Measurements from ENCODE around the gene IRF1. TPM values are rescaled to one million over a fixed set of nuclear protein-coding genes. Genes with fewer than 3 reads are reported as not detected.

IRF1 gene
- total RNA-seq, 2 experiments from 2014 or later, result 205 to 223 TPM

DNA sequence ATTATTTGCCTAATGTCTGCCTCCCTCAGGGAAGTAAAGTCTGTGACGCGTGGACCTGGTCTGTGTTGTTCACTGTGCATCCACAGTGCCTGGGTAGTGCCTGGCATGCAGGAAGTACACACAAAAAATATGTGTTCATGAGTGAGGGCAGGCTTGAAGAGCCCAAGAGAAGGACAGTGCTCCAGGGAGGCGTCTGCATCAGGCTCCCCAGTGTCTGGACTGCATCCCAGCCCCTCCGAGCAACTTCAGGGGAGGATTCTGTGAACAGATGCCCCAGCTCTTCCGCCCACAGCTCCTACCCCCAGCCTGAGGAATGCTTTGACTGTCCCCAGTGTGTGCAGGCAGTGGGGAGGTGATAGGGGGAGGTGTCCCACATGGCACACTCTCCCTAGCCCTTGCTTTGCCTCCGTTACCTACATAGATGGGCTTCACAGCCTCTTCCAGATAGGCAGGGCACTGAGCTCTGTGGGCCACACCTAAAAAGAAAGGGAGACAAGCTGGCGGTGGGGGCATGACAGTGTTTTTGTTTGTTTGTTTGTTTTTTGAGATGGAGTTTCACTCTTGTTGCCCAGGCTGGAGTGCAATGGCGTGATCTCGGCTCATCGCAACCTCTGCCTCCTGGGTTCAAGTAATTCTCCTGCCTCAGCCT is 25.4 kb downstream of the IRF1 start:
- Mint-ChIP-seq H3K9me3 (ENCODE audit: low read depth) (no peaks in the 10 kb centered on the region), H3K27ac (peak overlapping the region; percentile 86), H3K36me3 (peaks cover 47% of the 10 kb centered on the region), H3K4me1 (peaks cover 94% of the 10 kb centered on the region), H3K27me3 (no peaks in the 10 kb centered on the region), H3K4me3 (peak overlapping the region; percentile 59)
- CTCF ChIA-PET, result interaction anchor here (1.0 to 5.5 kb wide), 15 partner anchors 8 to 79 kb away, joined by 3 to 103 read pairs (median 7); partner anchors contain the start of gene IRF1
- DNase-seq, result no peak
- ATAC-seq, result no peak

DNA sequence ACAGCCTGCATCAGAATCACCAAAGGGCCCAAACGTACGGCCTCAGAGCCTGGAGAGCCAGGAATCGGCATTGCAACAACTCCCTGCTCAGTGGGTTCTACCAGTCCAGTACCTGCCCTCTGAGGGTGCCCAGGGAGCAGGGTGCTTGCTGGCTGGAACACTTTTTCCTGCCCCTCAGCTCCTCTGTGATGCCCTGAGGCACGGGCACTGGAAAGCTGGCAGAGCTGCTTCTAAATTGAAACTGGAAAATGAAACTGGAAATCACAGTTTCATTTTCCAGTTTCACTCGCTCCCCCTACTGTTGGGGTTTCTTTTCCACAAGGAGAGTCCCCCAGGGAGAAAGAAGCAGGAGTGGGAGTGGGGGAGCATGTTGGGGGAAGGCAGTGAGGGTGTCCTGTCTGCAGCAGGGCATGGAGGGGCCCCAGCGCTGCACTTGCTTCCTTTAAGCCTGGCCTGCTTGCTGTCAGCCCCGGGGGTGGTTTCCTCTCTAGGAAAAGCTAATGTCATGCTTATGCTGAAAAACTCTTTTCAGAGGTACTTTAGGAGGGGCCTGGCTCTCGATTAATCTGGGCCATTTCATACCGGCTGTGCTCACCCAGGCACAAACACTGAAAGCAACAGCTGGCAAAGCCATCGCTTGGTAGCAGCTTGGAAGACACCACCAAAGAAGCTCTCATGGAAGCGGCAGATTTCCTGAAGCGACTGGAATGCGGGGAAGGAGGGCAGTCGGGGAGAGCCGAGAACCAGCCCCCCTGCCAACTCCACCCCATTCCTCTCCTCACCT is 26.2 kb downstream of the IRF1 start:
- no peak for DNase-seq
- no peaks in the 10 kb centered on the region for H3K9me3 Mint-ChIP-seq (ENCODE audit: low read depth)
- H3K4me1 Mint-ChIP-seq, result peaks cover 94% of the 10 kb centered on the region
- no peaks in the 10 kb centered on the region for H3K27me3 Mint-ChIP-seq
- peak overlapping the region; percentile 86 for H3K27ac Mint-ChIP-seq
- peak overlapping the region; percentile 59 for H3K4me3 Mint-ChIP-seq
- H3K36me3 Mint-ChIP-seq, result peaks cover 50% of the 10 kb centered on the region
- ATAC-seq, result peak; percentile 7
- CTCF ChIA-PET, result interaction anchor here (0.7 to 5.5 kb wide), 16 partner anchors 7 to 283 kb away, joined by 3 to 103 read pairs (median 5); partner anchors contain the start of genes CCNI2 and IRF1

DNA sequence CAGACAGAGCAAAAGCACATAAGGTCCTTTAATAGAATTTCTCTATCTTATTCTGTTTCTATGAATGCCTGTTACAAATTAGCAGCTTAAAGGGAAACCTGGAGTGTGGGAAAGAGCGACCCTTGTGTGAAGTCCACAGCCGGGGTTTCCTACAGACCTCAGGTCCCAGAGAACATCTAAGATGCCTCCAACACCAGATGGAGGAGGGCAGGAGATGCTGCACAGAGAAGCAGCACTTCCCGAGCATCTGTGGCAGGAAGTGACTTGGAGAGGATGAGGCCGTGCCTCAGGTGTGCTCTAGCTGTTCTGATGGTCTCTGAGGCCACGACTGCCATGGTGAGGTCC is 26.8 kb downstream of the IRF1 start:
- Mint-ChIP-seq H3K4me3 (peak overlapping the region; percentile 59), H3K36me3 (peaks cover 50% of the 10 kb centered on the region), H3K27me3 (no peaks in the 10 kb centered on the region)

DNA sequence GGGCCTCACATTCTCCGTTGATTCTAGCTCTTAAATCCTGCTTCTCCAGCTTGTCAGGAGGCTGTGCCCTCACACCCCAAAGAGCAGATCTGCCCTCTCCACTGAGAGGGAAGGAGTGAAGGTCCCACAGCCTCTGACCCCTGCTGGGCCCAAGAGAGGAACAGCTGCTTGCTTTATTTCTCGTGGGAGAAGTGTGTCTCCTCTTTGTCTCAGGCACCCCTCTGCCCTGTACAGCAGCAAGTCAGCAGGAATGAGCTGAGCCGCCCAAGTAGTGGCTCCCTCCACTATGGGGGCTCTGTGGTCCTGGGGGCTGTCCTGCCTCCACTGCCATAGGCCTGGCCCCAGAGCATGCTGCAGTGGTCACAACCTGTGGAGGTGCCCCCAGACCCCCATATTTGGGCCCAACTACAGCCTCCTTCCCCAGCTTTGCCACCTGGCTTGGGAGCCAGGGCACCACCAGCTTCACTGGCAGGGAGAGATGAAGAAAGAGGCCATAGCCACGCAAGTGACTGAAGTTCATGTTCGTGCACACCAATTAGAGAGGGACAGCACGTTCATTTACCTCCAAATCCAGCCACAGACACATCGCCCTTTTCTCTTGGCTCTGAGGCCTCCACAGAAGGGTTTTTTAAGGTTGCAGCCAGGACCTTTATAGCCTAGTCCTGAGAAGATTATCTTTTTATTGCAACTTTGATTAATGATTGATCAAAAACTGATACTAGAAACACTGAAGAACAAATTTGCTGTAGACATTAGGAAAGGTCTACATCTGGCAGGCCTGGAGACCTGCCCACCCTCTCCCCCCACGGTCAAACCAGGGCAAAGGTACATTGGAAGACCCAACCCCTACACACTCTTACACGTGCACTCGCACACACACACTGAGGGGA is 27.5 kb downstream of the IRF1 start:
- CTCF ChIA-PET, result interaction anchor here (1.2 to 5.5 kb wide), 8 partner anchors 10 to 284 kb away, joined by 3 to 103 read pairs (median 24); partner anchors contain the start of genes CCNI2 and IRF1
- DNase-seq (no peak), ATAC-seq (no peak)
- H3K9me3 Mint-ChIP-seq (ENCODE audit: low read depth), result no peaks in the 10 kb centered on the region
- peaks cover 50% of the 10 kb centered on the region for H3K36me3 Mint-ChIP-seq
- H3K27me3 Mint-ChIP-seq, result no peaks in the 10 kb centered on the region
- peak overlapping the region; percentile 86 for H3K27ac Mint-ChIP-seq
- H3K4me1 Mint-ChIP-seq, result peaks cover 94% of the 10 kb centered on the region
- H3K4me3 Mint-ChIP-seq, result peak overlapping the region; percentile 59

More for the DNA sequence above, 26.8 kb downstream of the IRF1 start:
- Mint-ChIP-seq H3K4me1 (peaks cover 94% of the 10 kb centered on the region), H3K27ac (peak overlapping the region; percentile 86), H3K9me3 (ENCODE audit: low read depth) (no peaks in the 10 kb centered on the region)
- CTCF ChIA-PET, result interaction anchor here (1.0 to 5.5 kb wide), 12 partner anchors 7 to 283 kb away, joined by 3 to 103 read pairs (median 8); partner anchors contain the start of genes CCNI2 and IRF1
- ATAC-seq, result no peak
- no peak for DNase-seq

DNA sequence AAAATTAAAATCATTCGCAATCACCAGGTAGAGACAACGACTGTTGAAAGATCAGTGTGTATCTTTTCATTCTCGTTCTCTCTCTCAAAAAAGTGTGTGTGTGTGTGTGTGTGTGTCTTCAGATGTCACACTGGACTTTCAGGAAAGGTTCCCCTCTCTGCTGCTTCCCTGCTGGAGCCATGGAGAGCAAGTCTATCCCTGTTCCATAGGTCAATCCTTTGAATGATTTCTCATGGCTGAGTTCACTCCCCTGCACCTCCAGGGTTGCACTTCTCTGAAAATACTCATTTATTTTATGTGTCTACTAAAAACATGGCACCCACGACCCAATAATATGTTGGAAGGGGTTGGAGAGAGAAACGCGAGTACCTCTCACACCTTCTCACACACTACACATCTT is 28.2 kb downstream of the IRF1 start:
- no peak overlapping the region for H3K4me3 Mint-ChIP-seq
- H3K27ac Mint-ChIP-seq, result peak overlapping the region; percentile 86
- DNase-seq (no peak), ATAC-seq (no peak)
- no peaks in the 10 kb centered on the region for H3K27me3 Mint-ChIP-seq
- peaks cover 94% of the 10 kb centered on the region for H3K4me1 Mint-ChIP-seq
- CTCF ChIA-PET, result interaction anchor here (2.8 to 5.4 kb wide), 2 partner anchors 11 to 37 kb away, joined by 10 to 103 read pairs; no protein-coding TSS in a partner anchor
- H3K36me3 Mint-ChIP-seq, result peaks cover 47% of the 10 kb centered on the region
- H3K9me3 Mint-ChIP-seq (ENCODE audit: low read depth), result no peaks in the 10 kb centered on the region

DNA sequence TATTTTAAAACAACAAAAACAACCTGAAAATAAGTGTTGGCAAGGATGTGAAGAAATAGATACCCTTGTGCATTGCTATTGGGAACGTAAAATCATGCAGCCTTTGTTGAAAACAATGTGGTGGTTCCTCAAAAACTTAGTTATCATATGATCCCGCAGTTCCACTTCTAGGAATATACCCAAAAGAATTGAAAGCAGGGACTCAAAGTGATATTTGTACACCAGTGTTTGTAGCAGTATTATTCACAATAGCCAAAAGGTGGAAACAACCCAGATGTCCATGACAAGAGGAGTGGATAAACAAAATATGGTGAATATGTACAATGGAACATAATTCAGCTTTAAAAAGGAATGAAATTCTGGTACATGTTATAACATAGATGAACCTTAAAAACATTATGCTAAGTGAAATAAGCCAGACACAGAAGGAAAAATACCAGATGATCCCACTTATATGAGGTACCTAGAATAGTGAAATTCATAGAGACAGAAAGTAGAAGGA is 29.0 kb downstream of the IRF1 start:
- Mint-ChIP-seq H3K4me3 (no peak overlapping the region), H3K27me3 (no peaks in the 10 kb centered on the region), H3K4me1 (peaks cover 94% of the 10 kb centered on the region), H3K27ac (peak overlapping the region; percentile 68), H3K36me3 (peaks cover 45% of the 10 kb centered on the region), H3K9me3 (ENCODE audit: low read depth) (no peaks in the 10 kb centered on the region)
- DNase-seq, result no peak
- no peak for ATAC-seq
- CTCF ChIA-PET, result no interaction called here

DNA sequence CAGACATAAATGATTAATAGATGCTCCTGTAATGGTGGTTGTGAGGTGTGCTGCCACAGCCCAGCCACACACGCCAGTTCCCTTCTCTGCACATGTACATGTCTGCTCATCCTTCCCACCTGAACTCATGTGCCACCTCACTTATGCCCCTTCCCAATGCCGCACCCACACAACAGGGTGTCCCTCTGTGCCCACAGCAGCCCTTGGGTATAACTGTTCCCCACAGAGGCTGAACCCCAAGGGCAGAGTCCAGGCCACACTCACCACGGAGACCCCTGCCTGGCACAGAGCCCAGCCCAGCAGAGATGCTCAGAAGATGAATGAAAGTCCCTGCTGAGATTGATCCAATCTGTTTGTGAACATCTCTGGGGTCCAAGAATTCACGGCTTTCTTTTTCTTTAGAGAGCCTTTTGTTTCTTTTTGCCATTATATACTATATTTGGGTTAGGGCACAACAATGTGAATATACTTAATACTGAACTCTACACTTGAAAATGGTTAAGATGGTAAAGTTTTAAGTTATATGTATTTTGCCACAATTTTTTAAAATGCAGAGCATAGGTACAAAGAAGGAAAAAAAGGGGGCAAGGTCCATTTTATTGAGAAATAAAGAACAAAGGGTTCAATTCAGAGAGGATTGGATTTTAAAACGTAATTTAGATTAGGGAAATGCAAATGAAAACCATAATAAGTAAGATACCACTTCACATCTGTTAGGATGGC is 29.6 kb downstream of the IRF1 start:
- no peak for DNase-seq
- Mint-ChIP-seq H3K4me1 (peaks cover 94% of the 10 kb centered on the region), H3K4me3 (no peak overlapping the region), H3K27ac (peak overlapping the region; percentile 99), H3K36me3 (peaks cover 46% of the 10 kb centered on the region), H3K9me3 (ENCODE audit: low read depth) (no peaks in the 10 kb centered on the region), H3K27me3 (no peaks in the 10 kb centered on the region)
- CTCF ChIA-PET, result interaction anchor here (6.2 kb wide), 1 partner anchor 12 kb away, joined by 51 read pairs; no protein-coding TSS in a partner anchor
- no peak for ATAC-seq

DNA sequence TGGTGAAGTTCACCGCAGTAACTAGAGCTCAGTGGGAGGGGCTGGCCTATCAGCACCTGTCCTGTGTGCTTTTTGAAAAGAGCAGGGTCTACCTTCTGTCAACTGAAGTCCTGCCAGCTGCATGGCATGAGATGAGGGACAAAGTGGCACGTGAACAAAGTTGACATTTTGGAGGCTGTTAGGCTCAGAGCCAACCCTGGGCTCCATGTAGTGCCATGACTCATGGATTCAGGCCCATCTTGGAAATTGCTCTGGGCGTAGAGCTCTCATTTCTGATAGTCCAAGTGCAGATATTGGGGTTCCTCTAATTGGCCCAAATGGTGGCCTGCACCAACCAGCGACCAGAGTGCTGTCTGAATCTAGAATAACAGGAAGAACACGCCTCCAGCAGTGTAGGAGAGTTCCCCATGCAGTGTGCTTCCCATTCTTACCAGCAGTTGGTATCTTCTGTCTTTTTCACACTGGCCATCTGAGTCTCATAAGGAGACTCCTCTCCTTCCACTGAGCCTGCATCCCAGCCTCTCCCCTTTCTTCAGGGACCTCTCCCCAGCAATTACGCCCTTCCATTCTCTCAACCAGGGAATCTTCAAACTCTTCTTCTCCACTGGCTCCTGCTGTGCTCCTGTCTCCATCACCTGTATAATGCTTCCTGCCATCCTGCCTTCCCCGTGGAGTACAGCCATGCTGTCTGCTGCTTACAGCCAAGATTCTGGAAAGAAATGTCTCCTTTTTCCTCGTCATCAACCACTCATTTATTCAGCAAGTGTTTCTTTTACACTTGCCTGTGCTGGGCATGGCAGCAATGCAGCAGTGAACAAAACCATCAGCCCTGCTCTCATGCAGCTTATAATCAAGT is 30.4 kb downstream of the IRF1 start:
- no peak overlapping the region for H3K4me3 Mint-ChIP-seq
- ATAC-seq, result no peak
- peak overlapping the region; percentile 99 for H3K27ac Mint-ChIP-seq
- H3K4me1 Mint-ChIP-seq, result peaks cover 94% of the 10 kb centered on the region
- H3K9me3 Mint-ChIP-seq (ENCODE audit: low read depth), result no peaks in the 10 kb centered on the region
- H3K36me3 Mint-ChIP-seq, result peaks cover 49% of the 10 kb centered on the region
- DNase-seq, result no peak
- CTCF ChIA-PET, result interaction anchor here (0.9 to 8.0 kb wide), 5 partner anchors 12 to 36 kb away, joined by 4 to 131 read pairs (median 51); partner anchors contain the start of gene IRF1
- no peaks in the 10 kb centered on the region for H3K27me3 Mint-ChIP-seq

DNA sequence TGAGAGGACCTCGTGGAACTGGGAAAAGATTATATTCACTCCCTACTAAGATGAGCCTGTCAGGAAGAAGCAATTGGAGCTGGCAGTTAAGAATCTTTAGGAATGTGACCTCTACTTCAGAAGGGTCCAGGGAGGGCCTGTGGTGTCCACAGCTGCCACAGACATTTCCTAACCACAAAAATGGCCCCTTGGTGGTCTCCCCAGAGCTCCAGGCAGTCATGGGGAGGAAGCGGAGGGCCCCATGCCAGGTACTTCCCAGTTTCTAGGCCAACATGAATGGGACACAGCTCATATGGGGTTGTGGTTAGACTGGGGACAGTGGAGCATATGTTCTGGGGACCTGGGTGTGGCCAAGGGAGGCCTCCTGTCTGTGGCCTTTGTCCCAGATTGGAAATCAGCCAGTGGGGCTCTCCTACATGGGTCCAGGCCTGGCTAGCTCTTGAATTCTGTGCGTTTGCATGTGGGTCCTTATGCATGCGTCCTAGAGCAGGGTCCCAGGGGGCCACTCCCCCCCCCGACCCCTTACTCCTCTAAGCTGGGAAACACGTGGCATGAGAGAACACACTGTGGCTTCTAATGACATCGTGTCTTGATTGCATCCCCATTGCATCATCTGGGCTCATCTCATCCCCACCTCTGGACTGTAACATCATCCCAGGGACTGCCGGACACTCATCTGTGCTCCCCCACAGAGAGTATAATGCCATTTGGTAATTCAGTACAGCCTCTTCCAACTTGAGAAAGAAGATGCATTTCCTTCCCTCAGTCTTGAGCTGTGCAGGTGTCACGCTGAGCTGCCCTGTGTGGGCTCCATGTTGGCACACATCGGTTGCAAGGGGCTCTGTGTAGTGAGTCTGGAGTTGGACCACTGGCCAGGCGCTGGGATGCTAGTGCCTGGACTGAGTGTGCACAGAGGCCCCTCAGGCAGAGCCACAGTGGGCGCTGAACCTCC is 31.3 kb downstream of the IRF1 start:
- Mint-ChIP-seq H3K27ac (peak overlapping the region; percentile 99), H3K4me1 (peaks cover 94% of the 10 kb centered on the region), H3K27me3 (no peaks in the 10 kb centered on the region), H3K36me3 (peaks cover 51% of the 10 kb centered on the region), H3K9me3 (ENCODE audit: low read depth) (no peaks in the 10 kb centered on the region), H3K4me3 (peak overlapping the region; percentile 21)
- CTCF ChIA-PET, result interaction anchor here (0.9 to 8.0 kb wide), 13 partner anchors 7 to 73 kb away, joined by 3 to 131 read pairs (median 15); partner anchors contain the start of gene IRF1
- ATAC-seq, result no peak
- DNase-seq, result no peak

DNA sequence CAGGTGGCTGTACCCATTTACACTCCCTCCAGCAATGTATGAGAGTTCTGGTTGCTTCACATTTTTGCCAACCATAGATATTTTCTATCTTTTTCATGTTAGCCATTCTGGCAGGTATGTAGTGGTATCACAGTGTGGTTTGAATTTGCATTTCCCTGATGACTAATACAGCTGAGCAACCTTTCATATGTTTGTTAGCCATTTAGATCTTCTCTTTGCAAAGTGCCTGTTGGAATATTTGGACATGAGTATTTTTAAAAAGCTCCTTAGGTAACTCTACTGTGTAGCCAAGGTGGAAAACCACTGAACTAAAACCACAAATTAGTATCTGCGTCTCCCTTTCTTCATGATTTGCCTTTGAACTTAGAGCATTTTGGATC is 31.9 kb downstream of the IRF1 start:
- peaks cover 57% of the 10 kb centered on the region for H3K36me3 Mint-ChIP-seq
- peak overlapping the region; percentile 99 for H3K27ac Mint-ChIP-seq
- CTCF ChIA-PET, result interaction anchor here (1.3 to 8.0 kb wide), 12 partner anchors 8 to 72 kb away, joined by 3 to 131 read pairs (median 16); partner anchors contain the start of gene IRF1
- no peaks in the 10 kb centered on the region for H3K9me3 Mint-ChIP-seq (ENCODE audit: low read depth)
- DNase-seq, result no peak
- H3K4me1 Mint-ChIP-seq, result peaks cover 94% of the 10 kb centered on the region
- no peaks in the 10 kb centered on the region for H3K27me3 Mint-ChIP-seq
- ATAC-seq, result peak; percentile 34
- H3K4me3 Mint-ChIP-seq, result peak overlapping the region; percentile 21

DNA sequence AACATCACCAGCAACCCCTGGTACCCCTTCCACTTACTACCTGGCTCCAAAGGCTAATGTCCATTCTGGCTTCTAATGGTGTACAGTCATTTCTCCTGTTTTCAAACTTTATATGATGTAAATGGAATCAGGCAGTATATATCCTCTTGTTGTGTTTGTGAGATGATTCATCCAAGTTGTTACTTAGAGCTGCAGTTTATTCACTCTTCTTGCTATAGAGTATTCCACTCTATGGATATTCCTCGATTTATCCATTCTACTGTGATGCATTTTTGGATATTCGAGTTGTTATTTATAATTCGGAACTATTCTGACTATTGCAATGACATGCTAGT is 32.4 kb downstream of the IRF1 start:
- peaks cover 94% of the 10 kb centered on the region for H3K4me1 Mint-ChIP-seq
- H3K4me3 Mint-ChIP-seq, result peak overlapping the region; percentile 5
- H3K36me3 Mint-ChIP-seq, result peaks cover 57% of the 10 kb centered on the region
- H3K27ac Mint-ChIP-seq, result peak overlapping the region; percentile 99
- ATAC-seq, result peak; percentile 16
- H3K9me3 Mint-ChIP-seq (ENCODE audit: low read depth), result no peaks in the 10 kb centered on the region
- no peaks in the 10 kb centered on the region for H3K27me3 Mint-ChIP-seq
- CTCF ChIA-PET, result interaction anchor here (0.9 to 8.0 kb wide), 17 partner anchors 8 to 72 kb away, joined by 3 to 131 read pairs (median 10); partner anchors contain the start of gene IRF1
- DNase-seq, result no peak

Measured in activated CD8-positive, alpha-beta memory T cell treated with anti-CD3 and anti-CD28 coated beads, Interleukin-2, amount 10 ng/mL, durations not matched to agents 7 days and 5 days (primary cell).